ENCODE results near the gene TMC1.

TMC1 gene

GRCh38 chr9:72882117-72882775 lies 360.8 kb downstream of the TMC1 start:
- no peak for DNase-seq

GRCh38 chr9:72883875-72884274 lies 362.5 kb downstream of the TMC1 start:
- DNase-seq: no peak

GRCh38 chr9:72884508-72884907 lies 363.1 kb downstream of the TMC1 start:
- no peak for DNase-seq
